ENCODE data around the gene PRPS1.
"Not testable (repeated sequence)": the region's sequence is repeated elsewhere in the genome, so short reads cannot be mapped to it uniquely, and the experiment has no call there.

PRPS1 gene

GRCh38 chrX:107627838-107628661 is at the start of gene PRPS1:
TSS of gene PRPS1 (plus strand) at chrX:107628510. CDS start at chrX:107628629, 119 bp downstream.
- peak; percentile 83 for DNase-seq

- no peak for DNase-seq
Observed at GRCh38 chrX:107579956-107580355, 48.4 kb upstream of the PRPS1 start.

GRCh38 chrX:107581923-107582322 is 46.4 kb upstream of the PRPS1 start:
- no peak for DNase-seq

GRCh38 chrX:107589243-107589642 is 39.1 kb upstream of the PRPS1 start:
- DNase-seq, result no peak

GRCh38 chrX:107596651-107597050 is 31.7 kb upstream of the PRPS1 start:
- no peak for DNase-seq

GRCh38 chrX:107597264-107597663 is 31.0 kb upstream of the PRPS1 start:
- no peak for DNase-seq

GRCh38 chrX:107597791-107598190 is 30.5 kb upstream of the PRPS1 start:
- no peak for DNase-seq

- DNase-seq, result no peak
Observed at GRCh38 chrX:107599450-107599861, 28.9 kb upstream of the PRPS1 start.

- no peak for DNase-seq
Observed at GRCh38 chrX:107600366-107600765, 27.9 kb upstream of the PRPS1 start.

GRCh38 chrX:107601326-107601725 is 27.0 kb upstream of the PRPS1 start:
- DNase-seq, result no peak

- DNase-seq, result no peak
Observed at GRCh38 chrX:107601759-107602158, 26.6 kb upstream of the PRPS1 start.

- DNase-seq, result no peak
Observed at GRCh38 chrX:107602694-107603239, 25.5 kb upstream of the PRPS1 start.

GRCh38 chrX:107603429-107604159 is 24.7 kb upstream of the PRPS1 start:
- no peak for DNase-seq

GRCh38 chrX:107609061-107609460 is 19.2 kb upstream of the PRPS1 start:
- DNase-seq, result not testable (repeated sequence)

- DNase-seq, result no peak
Observed at GRCh38 chrX:107610667-107611066, 17.6 kb upstream of the PRPS1 start.

- no peak for DNase-seq
Observed at GRCh38 chrX:107619885-107620322, 8.4 kb upstream of the PRPS1 start.

GRCh38 chrX:107624893-107625292 is 3.4 kb upstream of the PRPS1 start:
- no peak for DNase-seq

GRCh38 chrX:107625739-107626138 is 2.6 kb upstream of the PRPS1 start:
- DNase-seq, result no peak

- no peak for DNase-seq
Observed at GRCh38 chrX:107626481-107626880, 1.8 kb upstream of the PRPS1 start.

- no peak for DNase-seq
Observed at GRCh38 chrX:107626916-107627315, 1.4 kb upstream of the PRPS1 start.

GRCh38 chrX:107628662-107629539 is 591 bp downstream of the PRPS1 start:
- DNase-seq, result peak; percentile 32

- DNase-seq, result no peak
Observed at GRCh38 chrX:107629540-107629909, 1.2 kb downstream of the PRPS1 start.

Data from activated effector memory CD4-positive, alpha-beta T cell treated with Interleukin-2 at 50 U/mL for 16 hours (primary cell).